Subcutaneous adipose tissue (tissue), 4 donors: Measurements from ENCODE around the gene SSR4. TPM values are rescaled to one million over a fixed set of nuclear protein-coding genes. Genes with fewer than 3 reads are reported as not detected.

ENCODE experiments used
- total RNA-seq, 4 donors: library from RNA; depleted of rRNA; stranded (reverse); fragments of >200 nt; gene quantifications; one replicate each; pipeline ENCODE4 v1.1.0, GENCODE V29; 2016
- TF ChIP-seq, protein P1 (sequence below): fragments of 450-650 bp; IDR thresholded peaks from one replicate; pipeline ENCODE4 v1.5.1; 2016; ENCODE audit warnings: low read depth, mild to moderate bottlenecking, control low read depth, antibody characterized with exemption, moderate library complexity

The SSR4 gene
- total RNA-seq, 4 donors from 2014 or later, result 75.4 to 172 (median 140) TPM

GRCh38 chrX:153772316-153773217 is 21.9 kb upstream of the SSR4 start:
- TF ChIP-seq, protein P1, sequence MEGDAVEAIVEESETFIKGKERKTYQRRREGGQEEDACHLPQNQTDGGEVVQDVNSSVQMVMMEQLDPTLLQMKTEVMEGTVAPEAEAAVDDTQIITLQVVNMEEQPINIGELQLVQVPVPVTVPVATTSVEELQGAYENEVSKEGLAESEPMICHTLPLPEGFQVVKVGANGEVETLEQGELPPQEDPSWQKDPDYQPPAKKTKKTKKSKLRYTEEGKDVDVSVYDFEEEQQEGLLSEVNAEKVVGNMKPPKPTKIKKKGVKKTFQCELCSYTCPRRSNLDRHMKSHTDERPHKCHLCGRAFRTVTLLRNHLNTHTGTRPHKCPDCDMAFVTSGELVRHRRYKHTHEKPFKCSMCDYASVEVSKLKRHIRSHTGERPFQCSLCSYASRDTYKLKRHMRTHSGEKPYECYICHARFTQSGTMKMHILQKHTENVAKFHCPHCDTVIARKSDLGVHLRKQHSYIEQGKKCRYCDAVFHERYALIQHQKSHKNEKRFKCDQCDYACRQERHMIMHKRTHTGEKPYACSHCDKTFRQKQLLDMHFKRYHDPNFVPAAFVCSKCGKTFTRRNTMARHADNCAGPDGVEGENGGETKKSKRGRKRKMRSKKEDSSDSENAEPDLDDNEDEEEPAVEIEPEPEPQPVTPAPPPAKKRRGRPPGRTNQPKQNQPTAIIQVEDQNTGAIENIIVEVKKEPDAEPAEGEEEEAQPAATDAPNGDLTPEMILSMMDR, result no peak

DNA sequence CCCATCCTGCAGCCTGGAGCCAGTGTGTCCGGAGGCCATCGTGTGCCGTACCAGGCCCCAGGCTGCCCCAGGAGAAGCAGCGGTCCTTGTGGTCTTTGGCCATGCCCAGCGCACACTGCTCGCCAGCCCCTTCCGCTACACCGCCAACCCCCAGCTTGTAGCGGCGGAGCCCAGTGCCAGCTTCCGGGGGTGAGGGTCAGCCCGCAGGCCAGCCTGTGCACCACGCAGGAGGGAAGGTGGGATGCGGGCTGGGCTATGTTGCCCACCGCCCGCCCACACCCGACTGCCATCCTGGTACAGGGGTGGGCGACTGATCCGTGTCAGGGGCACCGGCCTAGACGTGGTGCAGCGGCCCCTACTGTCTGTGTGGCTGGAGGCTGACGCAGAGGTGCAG is 21.3 kb upstream of the SSR4 start:
- TF ChIP-seq, protein P1, result no peak

DNA sequence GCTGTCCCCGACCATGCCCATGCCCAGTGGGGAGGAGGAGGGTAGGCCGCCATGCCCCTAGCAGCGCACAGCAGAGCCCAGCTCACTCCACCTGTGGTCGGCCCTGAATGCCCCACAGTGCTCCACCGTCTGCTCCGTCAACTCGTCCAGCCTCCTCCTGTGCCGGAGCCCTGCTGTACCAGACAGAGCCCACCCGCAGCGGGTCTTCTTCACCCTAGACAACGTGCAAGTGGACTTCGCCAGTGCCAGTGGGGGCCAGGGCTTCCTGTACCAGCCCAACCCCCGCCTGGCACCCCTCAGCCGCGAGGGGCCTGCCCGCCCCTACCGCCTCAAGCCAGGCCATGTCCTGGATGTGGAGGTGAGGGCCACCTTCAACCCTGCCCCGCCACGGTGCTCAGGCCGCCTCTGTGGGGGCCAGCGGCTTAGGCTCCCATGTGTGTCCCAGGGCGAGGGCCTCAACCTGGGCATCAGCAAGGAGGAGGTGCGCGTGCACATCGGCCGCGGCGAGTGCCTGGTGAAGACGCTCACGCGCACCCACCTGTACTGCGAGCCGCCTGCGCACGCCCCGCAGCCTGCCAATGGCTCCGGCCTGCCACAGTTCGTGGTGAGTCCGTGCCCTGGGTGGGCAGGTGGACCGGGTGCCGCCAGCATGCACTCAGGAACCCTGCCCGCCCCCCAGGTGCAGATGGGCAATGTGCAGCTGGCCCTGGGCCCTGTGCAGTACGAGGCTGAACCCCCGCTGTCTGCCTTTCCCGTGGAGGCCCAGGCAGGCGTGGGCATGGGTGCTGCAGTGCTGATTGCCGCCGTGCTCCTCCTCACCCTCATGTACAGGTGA is 20.5 kb upstream of the SSR4 start:
- TF ChIP-seq, protein P1, result no peak

- TF ChIP-seq, protein P1, result no peak
These were observed 19.7 kb upstream of the SSR4 start for GRCh38 chrX:153774576-153775292.

DNA sequence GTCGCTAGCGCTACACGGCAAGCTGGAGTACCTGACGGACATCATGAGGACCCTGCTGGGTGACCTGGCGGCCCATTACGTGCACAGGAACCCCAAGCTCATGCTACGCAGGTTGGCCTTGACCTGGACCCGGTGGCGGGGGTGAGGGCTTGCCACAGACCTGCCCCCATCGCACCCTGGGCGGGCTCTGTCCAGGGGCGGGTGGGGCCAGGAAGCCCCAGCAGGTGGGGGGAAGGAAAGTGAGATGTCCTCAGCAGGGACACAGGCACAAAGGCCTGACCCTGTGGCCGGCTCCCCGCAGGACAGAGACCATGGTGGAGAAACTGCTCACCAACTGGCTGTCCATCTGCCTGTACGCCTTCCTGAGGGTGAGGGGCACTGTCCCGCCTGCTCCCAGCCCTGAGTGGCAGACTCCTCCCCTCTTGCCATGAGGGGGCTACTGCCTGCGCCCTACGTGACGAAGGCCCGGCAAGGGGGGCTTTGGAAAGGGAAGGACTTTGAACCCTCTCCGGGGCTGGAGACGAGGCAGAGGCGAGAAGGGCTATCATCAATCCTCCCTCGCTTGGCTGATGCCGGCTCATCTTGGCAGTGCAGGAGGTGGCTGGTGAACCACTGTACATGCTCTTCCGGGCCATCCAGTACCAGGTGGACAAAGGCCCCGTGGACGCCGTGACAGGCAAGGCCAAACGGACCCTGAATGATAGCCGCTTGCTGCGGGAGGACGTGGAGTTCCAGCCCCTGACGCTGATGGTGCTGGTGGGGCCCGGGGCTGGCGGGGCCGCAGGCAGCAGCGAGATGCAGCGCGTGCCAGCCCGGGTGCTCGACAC is 19.0 kb upstream of the SSR4 start:
- TF ChIP-seq, protein P1, result no peak

DNA sequence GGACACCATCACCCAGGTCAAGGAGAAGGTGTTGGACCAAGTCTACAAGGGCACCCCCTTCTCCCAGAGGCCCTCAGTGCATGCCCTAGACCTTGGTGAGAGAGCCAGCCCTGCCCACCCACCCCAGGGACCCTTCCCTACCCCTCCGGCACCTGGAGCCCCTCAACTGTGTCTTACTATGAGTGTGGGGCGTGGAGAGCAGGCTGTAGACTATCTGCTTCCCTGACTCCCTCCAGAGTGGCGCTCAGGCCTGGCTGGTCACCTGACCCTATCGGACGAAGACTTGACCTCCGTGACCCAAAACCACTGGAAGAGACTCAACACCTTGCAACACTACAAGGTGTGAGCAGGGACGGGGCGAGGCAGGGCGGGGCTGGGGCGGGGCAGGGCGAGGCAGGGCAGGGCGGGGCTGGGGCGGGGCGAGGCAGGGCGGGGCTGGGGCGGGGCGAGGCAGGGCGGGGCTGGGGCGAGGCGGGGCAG is 18.3 kb upstream of the SSR4 start:
- TF ChIP-seq, protein P1, result no peak
